Measurements from ENCODE around the gene PRKN. TPM values are rescaled to one million over a fixed set of nuclear protein-coding genes. Genes with fewer than 3 reads are reported as not detected.

PRKN gene
- total RNA-seq, 1 donor from 2014 or later: 1.3 TPM

- no peak overlapping the region for H3K4me2 ChIP-seq (ENCODE audit: low read length)
- H3K27me3 Mint-ChIP-seq (ENCODE audit: low read depth, unreplicated experiment): no peaks in the 10 kb centered on the region
- no peaks in the 10 kb centered on the region for H4K20me1 ChIP-seq (ENCODE audit: insufficient read depth, low read length)
- H3K4me1 Mint-ChIP-seq (ENCODE audit: low read depth, unreplicated experiment): peaks cover 12% of the 10 kb centered on the region
- H3K4me1 ChIP-seq (ENCODE audit: insufficient read depth, low read length): peaks cover 9% of the 10 kb centered on the region
- no peaks in the 10 kb centered on the region for H3K79me2 ChIP-seq (ENCODE audit: insufficient read depth, low read length)
- peaks cover 2% of the 10 kb centered on the region for H3K36me3 Mint-ChIP-seq (ENCODE audit: low read depth, unreplicated experiment)
- H3K27me3 ChIP-seq (ENCODE audit: insufficient read depth, low read length): no peaks in the 10 kb centered on the region
- no peak overlapping the region for H3K27ac Mint-ChIP-seq (ENCODE audit: unreplicated experiment)
- no peak overlapping the region for H3K4me3 ChIP-seq (ENCODE audit: insufficient read depth, low read depth, low read length)
- TF ChIP-seq EZH2 (IDR thresholded peaks at IDR 0.05; ENCODE audit: insufficient read depth, low read length) (no peak), CTCF (IDR thresholded peaks at IDR 0.05; ENCODE audit: insufficient read depth, low read depth, low read length) (peak; percentile 24)
- no peak overlapping the region for H3K9ac ChIP-seq (ENCODE audit: low read length)
- DNase-seq (ENCODE audit: low read depth) (no peak), FAIRE-seq (no peak)
- H3K36me3 ChIP-seq (ENCODE audit: insufficient read depth, low read length): no peaks in the 10 kb centered on the region
- no peak overlapping the region for H3K27ac ChIP-seq (ENCODE audit: low read depth, low read length)
- H3K9me3 Mint-ChIP-seq (ENCODE audit: unreplicated experiment): peaks cover 12% of the 10 kb centered on the region
- H2AFZ ChIP-seq (ENCODE audit: low read depth, low read length): no peak overlapping the region
- H3K4me3 Mint-ChIP-seq (ENCODE audit: unreplicated experiment): no peak overlapping the region
- H3K9me3 ChIP-seq (ENCODE audit: insufficient read depth, low read depth, low read length): no peaks in the 10 kb centered on the region
Observed at GRCh38 chr6:161429921-161430490, 1297.6 kb downstream of the PRKN start.

DNA sequence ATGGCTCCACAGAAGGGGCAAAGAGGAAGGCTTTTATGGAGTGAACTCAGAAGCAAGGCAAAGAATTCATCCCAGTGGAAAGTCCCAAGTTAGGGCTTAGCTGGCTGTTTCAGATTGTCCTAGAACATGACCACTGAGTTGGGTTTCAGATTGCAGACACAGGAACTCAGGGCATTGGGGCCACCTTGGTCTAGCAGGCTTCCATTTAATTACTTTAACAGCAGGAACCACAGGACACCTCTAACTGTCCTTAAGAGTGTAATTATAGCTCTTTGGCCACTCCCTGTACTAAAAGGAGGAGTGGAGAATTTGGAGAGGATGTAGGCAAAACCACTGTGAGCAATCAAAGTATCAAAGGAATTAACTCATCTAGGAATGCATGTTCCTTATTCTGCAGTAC lies 1303.1 kb downstream of the PRKN start:
- H3K36me3 ChIP-seq (ENCODE audit: insufficient read depth, low read length): no peaks in the 10 kb centered on the region
- H3K27ac ChIP-seq (ENCODE audit: low read depth, low read length): no peak overlapping the region
- no peaks in the 10 kb centered on the region for H3K27me3 ChIP-seq (ENCODE audit: insufficient read depth, low read length)
- no peak overlapping the region for H3K4me3 ChIP-seq (ENCODE audit: insufficient read depth, low read depth, low read length)
- Mint-ChIP-seq H3K4me3 (ENCODE audit: unreplicated experiment) (no peak overlapping the region), H3K4me1 (ENCODE audit: low read depth, unreplicated experiment) (peaks cover 12% of the 10 kb centered on the region), H3K27ac (ENCODE audit: unreplicated experiment) (peak overlapping the region; percentile 10), H3K9me3 (ENCODE audit: unreplicated experiment) (peaks cover 16% of the 10 kb centered on the region), H3K27me3 (ENCODE audit: low read depth, unreplicated experiment) (no peaks in the 10 kb centered on the region), H3K36me3 (ENCODE audit: low read depth, unreplicated experiment) (peaks cover 2% of the 10 kb centered on the region)
- DNase-seq (ENCODE audit: low read depth): no peak
- peaks cover 6% of the 10 kb centered on the region for H3K4me1 ChIP-seq (ENCODE audit: insufficient read depth, low read length)
- no peak overlapping the region for H2AFZ ChIP-seq (ENCODE audit: low read depth, low read length)
- H3K9me3 ChIP-seq (ENCODE audit: insufficient read depth, low read depth, low read length): no peaks in the 10 kb centered on the region
- TF ChIP-seq CTCF (IDR thresholded peaks at IDR 0.05; ENCODE audit: insufficient read depth, low read depth, low read length): no peak
- TF ChIP-seq EZH2 (IDR thresholded peaks at IDR 0.05; ENCODE audit: insufficient read depth, low read length): no peak
- H4K20me1 ChIP-seq (ENCODE audit: insufficient read depth, low read length): no peaks in the 10 kb centered on the region
- H3K9ac ChIP-seq (ENCODE audit: low read length): no peak overlapping the region
- H3K4me2 ChIP-seq (ENCODE audit: low read length): no peak overlapping the region
- H3K79me2 ChIP-seq (ENCODE audit: insufficient read depth, low read length): no peaks in the 10 kb centered on the region
- FAIRE-seq: no peak
